MM.1S (cell line): ENCODE data around the gene GSTP1.
A peak's percentile ranks its signal among the peaks of the same experiment; 100 is the strongest.

Source experiments
- CTCF ChIP-seq: fragments of 300-600 bp; sonication (generic); IDR thresholded peaks from 2 replicates; pipeline ENCODE4 v1.5.1; 2016; ENCODE audit warnings: antibody characterized with exemption, low read length, mixed read lengths
- EZH2phosphoT487 ChIP-seq: fragments of 300-600 bp; sonication (generic); IDR thresholded peaks from 2 replicates; pipeline ENCODE4 v1.6.1; 2018; ENCODE audit warnings: antibody characterized with exemption, low read length

- TF ChIP-seq CTCF, result peak; percentile 75
- no peak for TF ChIP-seq EZH2phosphoT487
Measured at GRCh38 chr11:67630228-67630942, 46.8 kb downstream of the GSTP1 start.
